ENCODE data around the gene SLC24A4.

SLC24A4 gene

DNA sequence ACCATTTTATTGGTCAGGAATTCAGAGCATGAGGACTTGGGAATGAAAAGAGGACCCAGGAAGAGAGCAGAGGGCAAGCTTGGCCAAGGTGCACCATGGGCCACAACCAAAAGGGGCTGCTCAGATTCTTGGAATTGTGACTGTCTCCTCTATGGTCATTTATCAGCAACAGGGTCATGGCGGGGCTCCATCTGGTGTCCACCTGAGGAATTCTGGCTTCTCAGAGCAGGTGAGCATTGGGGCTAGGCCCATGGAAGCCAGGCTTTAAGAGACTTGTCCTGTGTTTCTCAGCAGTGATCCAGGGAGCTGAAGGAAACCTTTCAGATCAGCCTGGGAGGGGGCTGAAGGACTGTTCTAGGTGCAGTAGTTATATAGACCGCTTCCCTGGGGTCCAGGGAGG is 188.0 kb downstream of the SLC24A4 start:
- no peak for DNase-seq

DNA sequence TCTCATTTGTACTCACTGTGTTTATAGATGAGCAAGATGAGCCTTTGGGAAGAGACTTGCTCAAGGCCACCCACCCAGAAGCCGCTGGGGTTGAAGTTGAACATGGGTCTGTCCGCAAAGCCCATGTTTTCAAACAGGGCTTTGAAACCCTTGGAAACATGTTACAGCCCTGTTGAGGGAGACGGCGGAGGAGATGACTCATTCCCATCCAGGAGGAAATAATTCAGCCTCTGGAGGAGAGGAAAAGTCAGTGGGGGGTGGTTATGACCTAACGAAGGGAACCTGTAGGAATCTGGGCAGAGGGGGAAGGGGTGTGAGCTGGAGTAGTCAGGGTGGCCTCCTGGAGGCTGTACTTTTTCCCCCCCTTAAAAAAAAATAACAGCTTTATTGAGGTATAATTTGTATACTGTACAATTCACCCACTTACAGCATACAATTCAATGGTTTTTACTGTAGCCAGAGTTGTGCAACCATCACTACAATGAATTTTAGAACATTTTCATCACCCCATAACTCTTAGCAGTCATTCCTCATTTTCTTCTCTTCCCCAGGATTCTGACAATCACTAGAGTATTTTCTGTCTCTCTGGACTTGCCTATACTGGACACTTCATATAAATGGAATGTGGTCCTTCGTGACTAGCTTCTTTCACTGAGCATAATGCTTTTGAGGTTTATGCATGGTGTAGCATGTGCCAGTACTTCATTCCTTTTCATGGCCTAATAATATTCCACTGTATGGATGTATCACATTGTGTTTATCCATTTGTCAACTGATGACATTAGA is 188.7 kb downstream of the SLC24A4 start:
- no peak for DNase-seq

DNA sequence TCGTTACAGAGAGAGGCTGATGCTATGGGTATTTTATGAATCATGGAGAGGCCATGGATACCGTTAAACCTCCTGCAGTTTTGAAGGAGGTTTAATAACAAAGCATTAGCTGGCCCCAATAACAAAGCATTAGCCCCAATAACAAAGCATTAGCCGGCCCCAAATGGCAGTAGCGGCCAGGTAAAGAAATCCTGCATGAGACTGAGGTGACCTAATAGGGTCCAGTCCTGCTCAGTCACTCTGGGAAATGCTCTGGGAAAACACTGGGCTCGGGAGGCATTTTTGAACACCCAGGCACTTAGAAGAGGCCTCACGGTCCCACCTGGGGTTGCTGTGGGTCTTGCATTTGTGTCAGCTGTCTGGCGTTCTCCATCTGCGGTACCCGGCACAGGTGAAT is 189.8 kb downstream of the SLC24A4 start:
- no peak for DNase-seq

DNA sequence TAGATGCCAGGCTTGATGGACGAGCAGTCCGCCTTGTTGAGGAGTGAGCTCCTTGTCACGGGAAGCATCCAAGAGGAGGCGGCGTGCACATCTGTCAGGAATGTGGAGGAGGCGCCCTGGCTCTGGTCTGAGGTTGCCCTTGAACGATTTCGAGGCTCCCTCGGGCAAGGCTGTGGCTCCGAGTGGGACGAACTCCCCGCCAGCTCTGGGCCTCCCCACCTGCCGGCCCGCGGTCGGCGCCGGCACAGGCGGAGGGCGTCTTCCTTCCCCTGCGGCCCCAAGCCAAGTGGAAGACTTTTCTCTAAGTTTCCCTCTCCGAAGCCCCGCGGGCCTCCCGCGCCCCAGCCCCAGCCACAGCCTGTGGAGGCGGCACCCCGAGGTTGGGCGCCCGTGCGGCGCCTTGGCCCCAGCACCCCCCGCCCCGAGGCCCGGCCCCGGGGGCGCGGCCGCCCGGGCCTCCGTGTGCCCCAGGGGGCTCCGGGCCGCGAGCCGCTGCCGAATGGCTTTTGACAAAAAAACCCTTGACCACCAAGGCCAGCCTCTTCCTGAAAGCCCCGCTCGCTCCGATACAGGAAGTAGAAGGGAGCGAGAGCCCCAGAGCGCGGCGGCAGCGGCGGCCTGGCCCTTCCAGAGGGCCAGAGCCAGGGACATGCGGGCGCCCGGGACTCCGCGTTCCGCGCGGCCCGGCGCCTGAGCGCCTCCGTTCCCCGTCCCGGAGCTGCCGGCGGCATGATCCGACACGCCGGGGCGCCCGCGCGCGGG is 190.4 kb downstream of the SLC24A4 start, which contains the start of gene RIN3:
RIN3 (plus strand) TSS at position 578 of the 762 bp plus-strand sequence; CDS start at position 730, 152 bp downstream.
- peak; percentile 62 for DNase-seq

DNA sequence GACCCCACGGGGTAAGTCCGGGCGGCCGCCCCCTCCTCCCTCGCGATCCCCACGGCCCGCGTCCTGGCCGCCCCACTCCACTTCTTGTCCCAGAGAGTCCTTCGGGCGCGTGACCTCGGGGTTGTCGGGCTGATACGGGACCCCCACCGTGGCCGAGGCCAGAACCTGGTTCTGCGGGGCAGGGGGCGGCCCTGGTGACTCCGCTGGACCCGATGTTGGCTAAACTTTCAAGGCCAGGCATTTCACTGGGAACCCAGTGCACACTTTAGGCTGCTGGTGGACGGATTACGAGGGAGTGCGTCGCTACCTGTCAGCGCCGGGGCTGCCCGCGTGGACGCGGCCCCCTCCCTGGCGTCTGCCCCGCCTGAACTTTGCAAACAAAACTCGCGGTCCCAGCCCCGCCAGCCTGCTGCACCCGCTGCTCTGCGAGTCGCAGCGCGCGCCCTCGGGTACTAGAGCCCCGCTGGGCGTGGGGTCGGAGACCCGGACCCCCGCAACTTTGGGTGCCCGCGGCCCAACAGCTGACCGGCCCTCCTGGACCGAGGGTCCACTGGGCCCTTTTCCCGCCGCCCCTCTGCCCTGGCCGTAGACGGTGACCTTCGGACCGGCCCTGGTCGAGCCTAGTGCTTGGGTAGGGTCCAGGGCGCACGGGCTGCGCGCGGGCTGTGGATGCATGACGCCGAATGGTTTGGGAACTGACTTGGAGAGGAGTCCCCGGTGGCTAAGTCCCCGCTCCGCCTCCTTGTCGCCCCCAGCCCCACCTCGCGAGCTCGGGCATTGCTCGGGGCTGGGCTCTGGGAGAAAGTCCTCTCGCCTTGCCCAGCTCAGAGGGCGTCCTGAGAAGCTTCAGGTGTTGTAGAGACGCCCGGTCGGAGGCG is 191.2 kb downstream of the SLC24A4 start:
- DNase-seq = peak; percentile 48

DNA sequence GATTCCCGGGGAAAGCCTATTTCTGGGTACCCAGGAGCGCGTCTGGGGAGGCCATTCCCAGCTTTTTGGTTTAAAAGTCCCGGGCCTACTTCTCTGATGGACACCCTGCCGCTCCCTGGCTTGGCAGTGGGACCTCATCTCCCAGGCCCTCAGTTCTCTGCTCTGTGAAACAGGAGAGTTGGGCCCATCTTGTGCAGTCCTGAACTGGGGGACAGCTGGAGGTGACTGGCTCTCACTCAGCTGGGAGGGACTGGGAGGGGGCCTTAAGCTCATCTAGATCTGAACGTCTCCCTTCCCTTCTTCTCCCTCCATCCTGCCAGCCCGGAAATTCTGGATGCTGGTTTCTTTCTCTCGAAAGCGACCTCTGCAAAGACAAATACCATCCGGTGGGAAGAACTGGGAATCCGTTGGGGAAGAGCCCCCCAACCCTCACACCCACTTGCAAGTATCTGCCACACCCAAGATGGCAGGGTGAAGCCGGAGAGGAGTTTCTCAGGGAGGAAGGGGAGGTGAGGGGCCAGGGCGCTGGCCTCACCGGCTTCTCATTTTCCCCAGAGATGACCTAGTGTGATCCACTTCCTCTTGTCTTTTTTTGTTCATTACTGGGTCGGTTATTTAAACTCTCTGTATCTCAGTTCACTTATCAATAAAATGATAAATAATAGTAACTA is 192.0 kb downstream of the SLC24A4 start:
- DNase-seq = no peak

DNA sequence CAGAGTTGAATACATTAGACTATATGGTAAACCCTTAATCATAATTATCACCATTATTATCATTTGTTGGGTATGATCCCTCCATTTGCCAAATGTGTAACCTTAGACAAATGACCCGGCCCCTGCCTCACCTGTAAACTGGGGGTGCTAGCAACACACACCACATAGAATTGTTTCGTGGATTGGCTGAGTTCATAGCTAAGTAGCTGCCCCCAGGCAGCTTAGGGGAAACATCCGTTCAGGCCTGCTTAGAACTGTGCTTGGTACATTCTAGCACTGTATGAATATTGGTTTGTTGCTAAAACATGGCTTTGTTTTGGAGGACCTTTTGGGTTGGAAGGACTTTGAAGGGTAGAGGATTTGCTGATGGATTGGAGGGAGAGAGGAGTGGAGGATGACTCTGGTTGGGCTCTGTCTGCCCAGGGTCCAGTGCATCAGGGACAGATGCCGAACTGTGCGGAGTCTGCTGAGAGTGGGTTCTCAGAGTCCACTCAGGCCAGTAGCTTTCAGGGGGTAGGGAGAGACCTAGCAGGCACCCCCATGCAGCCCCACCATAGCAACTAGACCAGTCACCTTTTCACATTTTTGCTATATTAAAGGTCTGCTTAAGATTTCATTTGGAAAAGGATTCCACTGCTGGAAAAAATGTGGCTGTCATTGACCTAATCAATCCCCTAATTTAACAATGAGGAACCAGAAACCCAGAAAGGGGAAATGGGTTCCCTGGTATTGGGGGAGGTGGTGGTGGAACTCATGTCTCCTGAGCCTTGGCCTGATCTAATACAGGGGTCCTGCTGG is 192.8 kb downstream of the SLC24A4 start:
- no peak for DNase-seq

DNA sequence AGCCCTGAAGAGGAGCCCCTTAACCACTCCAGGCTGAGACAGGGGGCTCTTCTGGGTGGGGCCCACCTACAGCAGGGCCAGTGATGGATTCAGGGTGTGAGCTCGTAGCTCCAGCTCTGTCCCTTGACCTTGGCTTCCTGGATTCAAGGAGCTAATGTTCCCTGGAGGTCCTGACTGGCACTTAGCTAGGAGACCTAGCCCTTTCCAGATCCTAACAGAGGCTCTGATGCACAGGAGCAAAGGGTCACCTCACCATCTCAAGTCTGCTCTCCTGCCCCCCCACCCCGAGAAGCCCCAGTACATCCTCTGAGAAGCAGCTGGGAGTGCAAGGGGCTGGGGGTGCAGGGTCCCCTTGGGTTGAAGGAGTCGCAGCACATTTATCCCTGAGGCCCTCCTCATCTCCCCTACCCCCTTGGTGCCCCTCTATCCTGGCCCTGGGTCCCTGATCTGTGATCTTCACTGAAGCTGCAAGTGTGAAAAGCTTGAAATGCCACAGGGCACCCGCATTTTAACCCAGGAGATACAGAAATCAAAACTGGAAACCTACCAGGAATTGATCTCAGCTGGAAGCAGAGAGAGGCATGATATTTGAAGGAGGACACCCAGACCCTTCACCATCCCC is 193.5 kb downstream of the SLC24A4 start:
- no peak for DNase-seq

DNA sequence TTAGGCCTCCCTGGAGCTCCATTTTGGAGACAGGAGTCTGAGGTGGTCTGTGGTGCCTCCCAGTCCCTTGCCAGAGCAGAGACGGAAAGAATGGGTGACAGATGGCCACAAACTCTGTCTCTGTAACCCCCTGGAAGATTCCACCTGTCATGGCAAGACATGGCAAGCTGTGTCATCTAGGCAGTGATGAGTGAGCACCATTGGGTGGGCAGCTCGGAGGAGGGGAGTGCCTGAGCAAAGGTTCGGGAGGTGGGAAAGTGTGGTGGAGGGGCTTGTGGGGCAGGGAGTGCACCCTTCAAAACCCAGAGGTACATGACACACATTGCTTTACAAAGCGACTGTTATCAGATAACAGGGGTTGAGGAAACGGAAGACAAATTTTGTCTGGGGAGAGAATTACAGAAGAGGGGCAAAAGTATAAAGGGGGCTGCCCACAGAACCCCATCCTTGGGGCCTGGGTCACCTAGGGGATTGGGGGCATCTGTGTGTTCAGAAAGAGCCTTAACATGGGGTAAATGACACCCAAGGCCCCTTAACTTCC is 194.1 kb downstream of the SLC24A4 start:
- no peak for DNase-seq

DNA sequence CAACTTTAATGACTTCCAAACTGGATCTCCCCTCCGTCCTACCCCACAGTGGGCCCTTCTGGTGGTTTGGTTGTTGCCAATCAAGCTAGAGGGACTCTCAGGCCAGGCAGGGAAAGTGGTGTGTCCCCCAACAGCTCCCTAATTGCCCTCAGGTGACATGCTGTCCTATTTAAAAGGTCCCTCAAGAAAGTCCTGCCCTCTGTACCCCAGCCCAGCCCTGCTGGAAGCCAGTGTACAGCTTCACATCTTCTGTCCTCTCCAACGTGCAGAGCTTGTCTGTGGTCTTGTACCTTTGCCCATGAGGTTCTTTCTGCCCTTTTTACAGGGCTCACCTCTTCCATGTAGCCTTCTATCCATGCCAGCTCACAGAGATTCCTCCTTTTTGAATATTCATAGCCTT is 194.8 kb downstream of the SLC24A4 start:
- no peak for DNase-seq

DNA sequence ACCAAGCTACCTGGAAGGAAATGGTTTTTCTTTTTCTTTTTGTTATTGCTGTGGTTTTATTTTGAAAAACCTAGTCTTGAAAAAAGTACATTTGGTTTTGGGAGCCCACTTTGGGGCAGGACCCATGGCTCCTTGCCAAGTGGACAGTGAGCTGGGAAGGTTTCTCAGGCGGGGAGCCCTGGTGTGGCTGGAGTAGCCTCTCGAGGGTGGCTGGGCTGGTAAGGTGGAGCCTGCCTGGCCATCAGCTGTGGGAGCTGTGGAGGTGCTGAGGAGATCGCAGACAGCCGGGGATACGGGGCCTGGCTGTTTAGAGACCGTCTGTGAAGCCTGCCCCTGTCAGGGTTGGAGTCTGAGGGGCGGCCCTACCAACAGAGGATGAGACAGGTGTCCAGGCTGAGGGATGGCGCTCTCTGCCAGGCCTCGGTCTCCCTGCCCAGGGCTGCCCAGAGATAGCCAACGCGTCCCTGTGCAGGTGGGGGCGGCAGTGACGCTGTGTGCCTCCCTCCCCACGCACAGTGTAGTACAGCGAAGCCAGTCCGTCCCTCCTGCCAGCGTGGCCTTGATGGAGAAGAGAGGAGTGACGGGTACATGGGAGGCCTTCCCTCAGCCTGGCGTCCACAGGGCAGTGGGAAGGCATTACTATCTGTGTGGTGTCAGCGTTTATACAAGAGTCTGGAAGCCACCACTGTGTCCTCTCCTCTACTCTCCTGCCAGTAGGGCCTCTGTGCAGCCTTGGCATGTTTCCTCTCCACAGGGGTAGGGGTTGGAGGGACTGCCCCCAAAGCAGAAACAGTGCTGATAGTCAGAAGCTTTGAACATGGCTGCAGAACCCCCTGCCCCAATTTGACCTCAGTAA is 196.5 kb downstream of the SLC24A4 start:
- DNase-seq = no peak

DNA sequence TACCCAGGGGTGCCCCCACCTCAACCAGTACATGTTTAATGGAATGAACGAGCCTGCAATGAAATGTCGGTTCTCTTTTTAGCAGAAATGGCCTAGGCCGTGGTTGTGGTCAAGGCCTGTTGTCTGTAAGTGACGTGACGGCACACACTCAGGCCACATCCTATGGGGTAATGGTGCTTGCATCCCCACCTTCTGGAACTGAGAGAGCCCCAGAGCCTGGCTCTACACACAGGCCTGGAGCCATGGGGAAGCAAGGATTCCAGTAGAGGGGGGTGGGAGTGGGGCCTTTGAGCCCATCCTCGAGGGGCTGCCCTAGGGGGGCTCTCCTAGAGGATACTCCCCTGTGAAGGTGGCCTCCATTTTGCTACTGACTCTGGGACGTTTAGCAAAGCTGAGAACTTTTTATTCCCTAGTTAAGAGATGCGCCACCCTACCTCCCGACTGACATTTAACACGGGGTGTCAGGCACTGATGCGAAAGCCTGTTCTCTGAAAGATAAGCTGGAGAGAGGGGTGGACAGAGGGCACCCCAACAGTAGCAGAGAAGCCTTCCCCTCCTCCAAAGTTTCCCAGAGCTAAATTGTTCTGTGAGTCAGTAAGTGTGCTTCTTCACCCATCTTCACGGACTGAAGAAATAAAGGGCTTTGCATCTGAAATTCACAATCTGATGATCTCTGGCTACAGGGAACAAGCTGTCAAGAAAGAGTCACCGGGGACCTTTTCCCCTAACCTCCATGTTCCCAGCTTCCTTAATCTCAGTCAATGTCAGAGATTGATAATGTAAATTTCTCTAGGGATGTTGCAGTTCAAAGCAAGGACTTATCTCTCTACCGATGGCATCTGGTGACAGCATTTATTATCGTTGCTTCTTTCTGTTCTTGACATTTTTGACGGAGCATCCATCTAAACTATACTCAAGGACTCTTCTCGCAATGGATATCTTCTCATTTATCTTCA is 197.4 kb downstream of the SLC24A4 start:
- DNase-seq = no peak

DNA sequence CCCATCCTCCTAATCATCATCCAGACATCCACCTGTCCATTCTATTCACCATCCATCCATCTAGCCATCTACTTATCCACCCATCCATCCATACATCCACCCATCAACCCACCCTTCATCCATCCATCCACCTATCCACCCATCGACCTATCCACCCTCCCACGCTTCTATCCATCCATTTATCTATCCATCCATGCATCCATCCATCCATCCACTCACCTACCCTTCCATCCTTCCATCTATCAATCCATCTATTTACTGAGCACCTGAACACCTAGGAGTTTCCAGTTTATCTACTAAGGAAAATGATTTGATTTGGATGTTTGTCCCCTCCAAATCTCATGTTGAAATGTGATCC is 198.1 kb downstream of the SLC24A4 start:
- DNase-seq = no peak

DNA sequence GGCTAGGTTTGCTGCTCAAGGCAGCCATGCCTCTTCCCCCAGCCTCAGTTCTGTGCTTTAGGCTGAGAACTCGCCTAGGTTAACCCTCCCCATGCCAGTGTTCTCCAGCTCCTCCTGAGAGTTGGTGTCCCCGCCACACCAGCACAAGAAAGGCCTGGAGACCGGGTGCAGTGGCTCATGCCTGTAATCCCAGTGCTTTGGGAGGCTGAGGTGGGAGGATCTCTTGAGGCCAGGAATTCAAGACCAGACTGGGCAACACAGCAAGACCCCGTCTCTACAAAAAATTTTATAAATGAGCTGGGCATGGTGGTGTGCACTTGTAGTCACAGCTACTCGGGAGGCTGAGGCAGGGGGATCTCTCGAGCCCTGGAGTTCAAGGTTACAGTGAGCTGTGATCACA is 200.8 kb downstream of the SLC24A4 start:
- DNase-seq = no peak

DNA sequence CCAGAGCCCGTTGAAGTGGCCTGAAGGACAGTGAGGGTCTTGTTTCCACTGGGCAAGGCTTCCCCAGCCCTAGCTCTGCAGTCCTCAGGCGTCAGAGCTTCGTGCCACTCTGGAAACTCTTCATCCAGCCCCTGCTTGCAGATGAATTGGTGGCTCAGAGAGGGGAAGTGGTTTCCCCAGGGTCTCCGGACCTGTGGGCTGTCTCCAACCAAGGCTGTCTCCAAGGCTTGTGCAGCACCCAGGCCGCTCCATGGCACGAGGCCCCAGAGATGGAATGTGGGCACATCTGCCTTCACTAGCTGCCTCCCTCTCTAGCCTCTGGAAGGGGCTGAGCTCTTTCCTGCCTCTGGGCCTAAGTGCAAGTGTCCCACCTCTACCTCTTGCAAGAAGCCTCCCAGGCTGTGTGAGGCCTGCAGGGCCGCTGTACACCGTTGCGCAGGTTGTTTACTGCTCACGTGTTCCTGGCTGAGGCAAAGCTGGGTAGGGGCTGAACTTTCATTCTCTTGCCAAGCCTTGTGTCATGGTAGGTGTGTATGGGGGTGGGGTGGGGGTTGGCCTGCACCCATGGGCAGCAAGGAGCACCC is 201.7 kb downstream of the SLC24A4 start:
- no peak for DNase-seq

DNA sequence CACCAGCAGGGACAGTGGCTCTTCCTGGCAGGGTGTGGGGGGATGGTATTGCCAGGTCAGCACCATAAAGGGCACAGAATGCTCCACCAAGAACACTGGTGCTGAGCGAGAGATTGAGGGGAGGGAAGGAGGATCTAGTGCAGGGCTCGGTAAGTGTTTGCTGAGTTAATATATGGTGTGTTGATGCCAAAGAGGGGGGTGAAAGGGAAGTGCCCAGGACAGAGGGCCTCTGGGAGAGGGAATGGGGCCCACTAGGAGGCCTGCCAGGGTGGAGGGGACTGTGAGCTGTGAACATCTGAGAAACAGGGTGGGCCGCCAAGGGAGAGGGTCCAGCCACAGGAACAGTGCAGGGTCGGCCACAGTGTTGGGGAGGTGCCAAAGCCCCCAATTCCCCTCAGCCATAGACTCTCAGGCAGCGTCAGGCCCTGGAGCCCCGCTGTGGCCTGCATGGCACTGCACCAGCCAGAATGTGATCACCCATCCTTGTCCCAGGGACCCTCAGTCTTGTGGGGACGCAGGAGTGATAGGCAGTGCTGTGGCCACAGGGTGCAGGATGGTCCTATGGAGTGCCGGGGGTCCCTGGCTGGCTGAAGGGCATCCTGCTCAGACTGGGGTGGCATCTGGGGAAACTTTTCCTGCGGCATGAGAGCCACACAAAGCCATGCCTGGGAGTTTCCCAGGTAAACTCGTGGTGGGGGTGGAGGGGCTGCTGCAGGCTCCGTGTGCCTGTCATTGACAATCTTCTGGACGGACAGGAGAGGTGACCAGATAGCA is 202.5 kb downstream of the SLC24A4 start:
- no peak for DNase-seq

DNA sequence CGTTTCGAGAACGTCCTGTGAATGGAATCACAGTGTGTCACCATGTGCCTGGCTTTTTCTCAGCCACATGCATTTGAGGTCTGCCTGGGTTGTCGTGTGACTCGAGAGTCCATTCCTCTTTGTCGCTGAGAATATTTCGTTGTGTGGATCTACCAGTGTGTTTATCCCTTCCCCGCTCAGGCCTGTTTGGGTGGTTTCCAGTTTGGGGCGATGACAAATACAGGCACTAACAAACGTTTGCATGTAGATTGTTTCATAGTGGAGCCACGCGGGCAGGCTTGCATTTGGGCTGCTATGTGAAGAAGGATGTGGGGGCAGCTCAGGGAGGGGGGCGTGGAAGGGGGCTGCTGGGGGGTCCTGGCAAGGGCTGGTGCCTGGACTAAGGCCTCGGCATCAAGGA is 204.8 kb downstream of the SLC24A4 start:
- no peak for DNase-seq
